H1 (cell line): ENCODE results near the gene COLEC11. TPM values are rescaled to one million over a fixed set of nuclear protein-coding genes. Genes with fewer than 3 reads are reported as not detected.
"Not testable (repeated sequence)": the region's sequence is repeated elsewhere in the genome, so short reads cannot be mapped to it uniquely, and the experiment has no call there.

Experiments used
- CTCF ChIA-PET: fragments of 300-600 bp; sonication (Branson Sonifier 250); formaldehyde crosslinking; loops from one replicate; lab custom pipeline; 2021; ENCODE audit not compliant: partially characterized antibody; lab: Charles Lee
- POLR2A ChIA-PET: fragments of 300-600 bp; sonication (Branson Sonifier 250); formaldehyde crosslinking; loops from one replicate; lab custom pipeline; 2021; ENCODE audit warnings: inconsistent platforms; ENCODE audit not compliant: partially characterized antibody; lab: Charles Lee
- DNase-seq, 2 experiments: peaks; one replicate each; pipeline versions ENCODE4 v3.0.0 to v3.0.0-alpha.2; 2010 to 2022; ENCODE audit warnings: low spot score in 2 of 2, low read depth in 1 of 2, mixed read lengths in 1 of 2
- FAIRE-seq: peaks from 2 replicates; lab custom pipeline; 2011; peaks lifted over from hg19 to GRCh38; lab: Jason Lieb, UNC
- H2AFZ ChIP-seq: 2 replicates; pipeline ENCODE4 v1.8.1; 2012; ENCODE audit warnings: low read length, inconsistent platforms
- H2AK5ac ChIP-seq: 2 replicates; pipeline ENCODE4 v1.6.1; 2013; ENCODE audit warnings: low read depth, low read length
- H2BK120ac ChIP-seq: replicated peaks from 2 replicates; pipeline ENCODE3; 2013; ENCODE audit warnings: low read depth, low read length, inconsistent platforms
- H2BK12ac ChIP-seq: 2 replicates; pipeline ENCODE4 v1.6.1; 2013; ENCODE audit warnings: low read depth, low read length
- H2BK15ac ChIP-seq: 2 replicates; pipeline ENCODE4 v1.6.1; 2013; ENCODE audit warnings: low read length
- H2BK20ac ChIP-seq: 2 replicates; pipeline ENCODE4 v1.6.1; 2013; ENCODE audit warnings: low read length
- H2BK5ac ChIP-seq: 2 replicates; pipeline ENCODE4 v1.6.1; 2013; ENCODE audit warnings: low read depth, low read length
- H3K14ac ChIP-seq: 2 replicates; pipeline ENCODE4 v1.6.1; 2013; ENCODE audit warnings: inconsistent platforms; ENCODE audit not compliant: insufficient read length
- H3K18ac ChIP-seq: 2 replicates; pipeline ENCODE4 v1.6.1; 2013; ENCODE audit warnings: low read length; ENCODE audit errors: extremely low read depth
- H3K23ac ChIP-seq: 2 replicates; pipeline ENCODE4 v1.6.1; 2013; ENCODE audit warnings: inconsistent platforms; ENCODE audit not compliant: insufficient read length
- H3K23me2 ChIP-seq: 2 replicates; pipeline ENCODE4 v1.6.1; 2013; ENCODE audit warnings: low read depth, low read length
- H3K27ac ChIP-seq: 2 replicates; pipeline ENCODE4 v1.6.1; 2011; ENCODE audit warnings: low read depth, low read length, inconsistent platforms
- H3K27me3 ChIP-seq, 4 experiments: replicated peaks in 1 of 4; 1 replicate in 1 of 4; 2 replicates in 3 of 4; pipeline versions ENCODE4 v1.6.1 to v1.8.1; 2011 to 2013; ENCODE audit warnings: low read length in 3 of 4, mild to moderate bottlenecking in 3 of 4, inconsistent platforms in 2 of 4, mixed read lengths in 2 of 4, moderate library complexity in 1 of 4; ENCODE audit not compliant: control insufficient read depth in 3 of 4, insufficient read depth in 3 of 4; ENCODE audit errors: extremely low read depth in 1 of 4
- H3K36me3 ChIP-seq, 4 experiments: 2 replicates each; pipeline versions ENCODE4 v1.6.1 to v1.8.1; 2011 to 2013; ENCODE audit warnings: mild to moderate bottlenecking in 4 of 4, low read length in 3 of 4, moderate library complexity in 2 of 4, control low read depth in 1 of 4, inconsistent platforms in 1 of 4; ENCODE audit not compliant: insufficient read depth in 4 of 4, control insufficient read depth in 2 of 4
- H3K4ac ChIP-seq: replicated peaks from 2 replicates; pipeline ENCODE3; 2013; ENCODE audit warnings: low read length, low read depth, mixed read lengths, inconsistent platforms; ENCODE audit not compliant: insufficient read length
- H3K4me1 ChIP-seq, 4 experiments: replicated peaks in 1 of 4; 1 replicate in 1 of 4; 2 replicates in 3 of 4; pipeline versions ENCODE4 v1.6.1 to v1.8.1; 2011 to 2013; ENCODE audit warnings: low read length in 3 of 4, inconsistent platforms in 2 of 4, mixed read lengths in 1 of 4; ENCODE audit not compliant: insufficient read depth in 4 of 4, control insufficient read depth in 3 of 4
- H3K4me2 ChIP-seq, 2 experiments: 2 replicates each; pipeline versions ENCODE4 v1.6.1 to v1.8.1; 2011 to 2013; ENCODE audit warnings: low read depth in 2 of 2, low read length in 2 of 2, control low read depth in 1 of 2, inconsistent platforms in 1 of 2, mild to moderate bottlenecking in 1 of 2; ENCODE audit not compliant: insufficient read depth in 1 of 2
- H3K4me3 ChIP-seq, 4 experiments: fragments of 200-600, 300-600 bp in 1 of 4; sonication (generic), shearing (Covaris generic), sonication (Bioruptor Twin) in 1 of 4; 2 replicates each; pipeline versions ENCODE4 v1.5.1 to v1.8.1; 2011 to 2016; ENCODE audit warnings: low read length in 4 of 4, low read depth in 3 of 4, control low read depth in 2 of 4, inconsistent platforms in 2 of 4, mild to moderate bottlenecking in 2 of 4, mixed read lengths in 1 of 4, moderate library complexity in 1 of 4; ENCODE audit not compliant: insufficient read depth in 2 of 4; ENCODE audit errors: extremely low read depth in 1 of 4
- H3K56ac ChIP-seq: replicated peaks from 2 replicates; pipeline ENCODE3; 2013; ENCODE audit warnings: low read depth, mild to moderate bottlenecking, mixed read lengths, low read length, inconsistent platforms; ENCODE audit not compliant: insufficient read length
- H3K79me1 ChIP-seq: 2 replicates; pipeline ENCODE4 v1.6.1; 2013; ENCODE audit warnings: low read depth, low read length, control low read depth
- H3K79me2 ChIP-seq, 2 experiments: 2 replicates each; pipeline versions ENCODE4 v1.6.1 to v1.8.1; 2012 to 2013; ENCODE audit warnings: low read length in 2 of 2, mild to moderate bottlenecking in 2 of 2, inconsistent platforms in 1 of 2; ENCODE audit not compliant: insufficient read depth in 2 of 2, control insufficient read depth in 1 of 2
- H3K9ac ChIP-seq, 4 experiments: replicated peaks in 1 of 4; 1 replicate in 1 of 4; 2 replicates in 3 of 4; pipeline versions ENCODE4 v1.6.1 to v1.8.1; 2011 to 2013; ENCODE audit warnings: low read depth in 3 of 4, low read length in 3 of 4, control low read depth in 2 of 4, mild to moderate bottlenecking in 2 of 4, moderate library complexity in 2 of 4, inconsistent platforms in 1 of 4; ENCODE audit errors: extremely low read depth in 1 of 4
- H3K9me3 ChIP-seq, 2 experiments: 2 replicates each; pipeline versions ENCODE4 v1.6.1 to v1.8.1; 2012 to 2013; ENCODE audit warnings: mild to moderate bottlenecking in 2 of 2, moderate library complexity in 2 of 2, control low read depth in 1 of 2, inconsistent platforms in 1 of 2, low read depth in 1 of 2, low read length in 1 of 2, mixed read lengths in 1 of 2; ENCODE audit not compliant: insufficient read depth in 2 of 2
- H4K20me1 ChIP-seq, 2 experiments: replicated peaks in 1 of 2; 2 replicates each; pipeline versions ENCODE3 to v1.8.1; 2011 to 2013; ENCODE audit warnings: inconsistent platforms in 2 of 2, low read length in 2 of 2, mild to moderate bottlenecking in 1 of 2; ENCODE audit not compliant: insufficient read depth in 2 of 2, control insufficient read depth in 1 of 2
- H4K5ac ChIP-seq: 2 replicates; pipeline ENCODE4 v1.6.1; 2013; ENCODE audit warnings: low read length, low read depth, mixed read lengths, inconsistent platforms; ENCODE audit not compliant: insufficient read length
- H4K8ac ChIP-seq: 2 replicates; pipeline ENCODE4 v1.8.0; 2013; ENCODE audit warnings: mild to moderate bottlenecking, moderate library complexity, low read length, inconsistent platforms; ENCODE audit not compliant: insufficient read depth; ENCODE audit errors: extremely low read depth
- H4K91ac ChIP-seq: replicated peaks from 2 replicates; pipeline ENCODE3; 2013; ENCODE audit warnings: low read length, mixed read lengths, inconsistent platforms; ENCODE audit not compliant: insufficient read length
- WGBS, 2 experiments: shearing (Covaris generic) in 1 of 2; methylation state at CpG; one replicate each; pipeline versions ENCODE4 v1.1.6 to v1.1.7; 2013 to 2015; ENCODE audit warnings: low lambda C conversion rate in 2 of 2, mixed read lengths in 2 of 2, inconsistent platforms in 1 of 2, low coverage in 1 of 2, missing lambda C conversion rate in 1 of 2; ENCODE audit not compliant: insufficient replicate concordance in 2 of 2, insufficient coverage in 1 of 2, insufficient read length in 1 of 2; ENCODE audit errors: extremely low coverage in 1 of 2, missing lambda C conversion rate in 1 of 2; 5-methylcytosine and 5-hydroxymethylcytosine counted together
- polyA plus RNA-seq, 7 experiments: library from polyadenylated mRNA; depleted of rRNA in 3 of 7; stranded (reverse) in 5 of 7; unstranded in 2 of 7; fragments of >200 nt in 5 of 7; fragments of 200-250 nt in 2 of 7; gene quantifications; 1 replicate in 5 of 7; 2 replicates in 1 of 7; 4 replicates in 1 of 7; pipeline versions ENCODE4 v1.2.1 to v1.2.3, GENCODE V29; 2011 to 2013; ENCODE audit warnings: missing spikeins in 2 of 7, mixed read lengths in 2 of 7
- total RNA-seq: library from RNA; stranded (reverse); fragmentation: NEBNext Ultra II Directional; extraction: Animal tissue kit (Norgen Biotek cat#: 25700); gene quantifications from 2 replicates; pipeline ENCODE4 v1.2.1, GENCODE V29; 2021

Gene COLEC11
- total and polyA plus RNA-seq, 2 of the 8 experiments (the other 6 are each of a cell fraction or from before 2014, with no cell fraction given), result 0.47 to 0.80 TPM

DNA sequence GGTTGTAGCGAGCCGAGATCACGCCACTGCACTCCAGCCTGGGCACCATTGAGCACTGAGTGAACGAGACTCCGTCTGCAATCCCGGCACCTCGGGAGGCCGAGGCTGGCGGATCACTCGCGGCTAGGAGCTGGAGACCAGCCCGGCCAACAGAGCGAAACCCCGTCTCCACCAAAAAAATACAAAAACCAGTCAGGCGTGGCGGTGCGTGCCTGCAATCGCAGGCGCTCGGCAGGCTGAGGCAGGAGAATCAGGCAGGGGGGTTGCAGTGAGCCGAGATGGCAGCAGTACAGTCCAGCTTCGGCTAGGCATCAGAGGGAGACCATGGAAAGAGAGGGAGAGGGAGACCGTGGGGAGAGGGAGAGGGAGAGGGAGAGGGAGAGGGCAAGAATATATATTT, 25.3 kb upstream of the COLEC11 start:
- 93% methylated on average over 18 of the region's 23 CpGs; no CpG with 5 or more reads in 1 of the 2 experiments for WGBS, 2 experiments
- H3K27ac ChIP-seq, result not testable (repeated sequence)

More for the DNA sequence above, 25.3 kb upstream of the COLEC11 start:
- H3K36me3 ChIP-seq, H3K4me3 ChIP-seq, H2BK20ac ChIP-seq, H3K18ac ChIP-seq, FAIRE-seq, H3K4me2 ChIP-seq, H3K23ac ChIP-seq, H2BK12ac ChIP-seq, H3K56ac ChIP-seq, H2AFZ ChIP-seq, H3K23me2 ChIP-seq, H4K20me1 ChIP-seq, H3K9ac ChIP-seq, H3K27me3 ChIP-seq, H3K14ac ChIP-seq, H4K5ac ChIP-seq, DNase-seq, H2BK120ac ChIP-seq, H4K8ac ChIP-seq, H3K79me2 ChIP-seq, H3K9me3 ChIP-seq, H2BK5ac ChIP-seq, H2AK5ac ChIP-seq, H3K4me1 ChIP-seq, H4K91ac ChIP-seq, H3K4ac ChIP-seq, CTCF ChIA-PET, H3K79me1 ChIP-seq, H2BK15ac ChIP-seq: not testable (repeated sequence)
- POLR2A ChIA-PET, result interaction anchor here (1.0 to 2.4 kb wide), 3 partner anchors 9 to 11 kb away, joined by 3 to 15 read pairs (median 7); partner anchors contain the start of gene RNASEH1
